GM13976 (cell line): ENCODE measurements around the gene FERMT3.
"Not testable (repeated sequence)": the region's sequence is repeated elsewhere in the genome, so short reads cannot be mapped to it uniquely, and the experiment has no call there.

ENCODE experiments used
- DNase-seq: peaks from one replicate; pipeline ENCODE4 v3.0.0; 2012; ENCODE audit warnings: low spot score
- CTCF ChIP-seq: IDR thresholded peaks from 2 replicates; pipeline ENCODE4 v1.5.1; 2012; ENCODE audit warnings: borderline replicate concordance, mild to moderate bottlenecking; ENCODE audit not compliant: insufficient read depth; ENCODE audit errors: extremely low read depth, missing control alignments, control extremely low read depth
- in situ Hi-C: fragments of 300-500 bp; cut with MboI; formaldehyde crosslinking; loops from one replicate; pipeline ENCODE4 v1.12.0; 2022; ENCODE audit warnings: low sequenced_read_pairs, mixed read lengths, inconsistent platforms; ENCODE audit not compliant: unreplicated experiment

Gene FERMT3

GRCh38 chr11:64244966-64245365, 38.4 kb downstream of the FERMT3 start:
- no peak for TF ChIP-seq CTCF
- in situ Hi-C loops = no loop called here
- DNase-seq = no peak

GRCh38 chr11:64245401-64245796, 38.9 kb downstream of the FERMT3 start:
- no peak for TF ChIP-seq CTCF
- no peak for DNase-seq
- in situ Hi-C loops = no loop called here

- TF ChIP-seq CTCF = no peak
- in situ Hi-C loops = no loop called here
- peak; percentile 56 for DNase-seq
Measured at GRCh38 chr11:64245797-64246620, 39.5 kb downstream of the FERMT3 start.

DNA sequence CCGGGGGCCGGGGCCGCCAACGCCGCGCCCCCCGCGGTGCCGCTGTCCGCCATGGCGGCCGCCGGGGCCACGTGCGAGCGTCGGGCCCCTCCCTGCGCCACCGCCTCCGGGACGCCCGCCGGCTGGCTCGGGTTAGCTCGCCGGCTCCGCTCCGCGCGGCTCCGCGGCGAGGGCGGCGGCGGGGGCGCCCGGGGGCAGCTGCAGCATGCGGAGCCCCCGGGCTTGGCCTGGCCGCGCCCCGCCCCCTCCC, 40.0 kb downstream of the FERMT3 start:
- DNase-seq, in situ Hi-C loops: not testable (repeated sequence)

- no peak for TF ChIP-seq CTCF
- peak; percentile 90 for DNase-seq
- in situ Hi-C loops = no loop called here
Measured at GRCh38 chr11:64246871-64247728, 40.6 kb downstream of the FERMT3 start, which contains the start of gene PPP1R14B. Gene PPP1R14B (minus strand): TSS chr11:64246943. CDS start chr11:64246673, 270 bp downstream.

DNA sequence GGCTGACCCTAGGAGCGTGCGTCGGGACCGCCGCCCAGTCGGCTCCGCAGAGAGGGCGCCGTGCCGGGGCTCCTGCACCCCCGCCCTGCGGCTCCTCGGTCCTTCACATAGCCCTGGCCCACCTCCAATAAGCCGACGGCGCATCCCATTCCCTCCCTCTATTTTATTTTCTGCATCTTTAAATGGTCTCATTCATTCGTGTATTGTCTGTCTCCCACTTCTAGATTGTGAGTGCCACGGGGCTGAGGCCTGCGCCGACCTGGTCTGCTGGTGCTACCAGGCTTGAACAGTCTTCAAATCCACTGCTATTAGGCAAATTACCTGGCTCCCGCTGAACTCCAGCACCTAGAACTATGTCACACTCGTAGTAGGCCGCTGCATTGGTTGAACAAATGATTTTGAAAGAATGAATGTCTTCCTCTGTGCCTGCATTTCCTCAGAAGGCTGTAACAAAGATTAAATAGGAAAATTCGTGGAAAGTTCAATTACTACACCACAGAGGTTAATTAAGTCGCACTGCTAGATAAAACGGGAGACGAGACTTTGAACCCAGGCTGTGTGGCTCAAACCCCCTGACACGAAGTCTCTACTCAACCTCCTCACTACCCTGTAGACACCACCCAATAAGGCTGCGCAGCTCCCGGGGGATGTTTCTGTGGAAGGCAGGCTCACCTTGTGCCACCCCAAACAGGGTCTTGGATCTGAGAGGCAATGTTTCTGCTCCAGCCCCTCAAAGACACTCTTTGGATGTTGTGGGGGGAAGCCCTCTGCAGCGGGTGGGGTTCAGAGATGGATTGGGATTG, 41.4 kb downstream of the FERMT3 start:
- in situ Hi-C loops = no loop called here
- TF ChIP-seq CTCF = no peak
- no peak for DNase-seq
